ENCODE measurements around the gene NCKAP5. TPM values are rescaled to one million over a fixed set of nuclear protein-coding genes. Genes with fewer than 3 reads are reported as not detected.

The NCKAP5 gene
- total RNA-seq, 1 donor from 2014 or later = 33.3 TPM

DNA sequence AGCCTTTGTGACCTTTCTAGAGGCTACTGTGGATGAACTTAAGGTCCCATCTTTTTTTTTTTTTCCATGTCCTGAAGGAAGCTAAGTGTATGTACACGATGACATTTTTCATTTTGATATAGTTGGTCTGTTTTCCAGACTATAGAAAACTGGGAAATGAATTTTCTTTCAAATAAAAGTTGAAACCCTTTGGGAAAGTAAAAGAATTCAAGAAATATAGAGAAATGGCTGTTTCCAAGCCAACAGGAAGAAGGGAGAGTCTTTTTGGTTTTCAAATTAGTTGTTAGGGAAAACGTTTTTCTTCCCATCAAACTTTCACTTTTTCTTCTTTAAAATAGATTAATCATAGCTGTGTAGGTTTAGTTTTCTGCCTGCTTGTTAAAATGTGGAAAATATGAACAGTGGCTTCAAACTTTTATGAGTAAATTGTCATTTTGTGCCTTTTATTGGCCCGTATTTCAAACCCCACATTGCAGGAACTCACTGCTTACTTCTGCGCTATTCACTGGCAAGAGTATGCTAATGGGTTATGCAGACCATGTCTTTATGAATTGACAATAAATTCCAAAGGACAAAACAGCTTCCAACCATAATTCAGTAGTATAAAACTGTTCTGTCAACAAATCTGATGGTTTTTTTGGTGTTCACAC, 870.6 kb downstream of the NCKAP5 start:
- no peak for DNase-seq

DNA sequence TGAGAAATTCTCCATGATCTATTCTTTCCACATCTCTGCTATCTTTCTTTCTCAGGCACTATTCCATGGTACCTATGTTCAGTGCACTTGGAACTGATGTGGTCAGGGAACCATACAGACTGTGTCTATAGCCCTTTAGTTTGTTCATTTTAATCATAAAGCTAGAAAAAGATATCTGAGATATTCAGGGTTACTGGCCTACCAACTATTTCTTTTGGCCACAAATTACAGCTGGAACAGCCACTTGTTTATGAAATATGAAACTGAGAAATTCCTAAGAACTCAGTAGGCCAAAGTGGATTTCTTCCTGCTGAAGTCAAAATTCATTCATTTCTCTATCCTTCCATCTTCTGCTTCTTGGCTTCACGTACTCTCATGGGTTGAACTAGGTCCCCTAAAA, 875.4 kb downstream of the NCKAP5 start:
- DNase-seq = no peak

DNA sequence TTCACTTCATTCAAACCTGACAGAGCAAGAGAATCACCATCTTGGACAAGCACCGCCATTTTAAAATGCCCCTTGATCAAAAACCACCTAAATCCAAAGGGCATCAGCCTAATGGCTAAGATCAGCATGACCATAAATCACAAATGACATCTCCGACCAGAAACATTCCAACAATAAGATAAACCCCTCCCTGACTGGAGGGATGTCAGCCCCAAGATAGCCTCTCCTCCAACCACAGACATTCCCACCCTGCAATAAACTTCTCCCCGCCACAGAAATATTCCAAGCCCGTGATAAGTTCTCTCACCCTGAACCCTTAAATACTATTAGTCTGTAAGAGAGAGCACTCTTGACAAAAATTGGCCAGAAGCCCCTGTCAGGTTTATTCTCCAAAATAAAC, 876.7 kb downstream of the NCKAP5 start:
- DNase-seq = no peak

DNA sequence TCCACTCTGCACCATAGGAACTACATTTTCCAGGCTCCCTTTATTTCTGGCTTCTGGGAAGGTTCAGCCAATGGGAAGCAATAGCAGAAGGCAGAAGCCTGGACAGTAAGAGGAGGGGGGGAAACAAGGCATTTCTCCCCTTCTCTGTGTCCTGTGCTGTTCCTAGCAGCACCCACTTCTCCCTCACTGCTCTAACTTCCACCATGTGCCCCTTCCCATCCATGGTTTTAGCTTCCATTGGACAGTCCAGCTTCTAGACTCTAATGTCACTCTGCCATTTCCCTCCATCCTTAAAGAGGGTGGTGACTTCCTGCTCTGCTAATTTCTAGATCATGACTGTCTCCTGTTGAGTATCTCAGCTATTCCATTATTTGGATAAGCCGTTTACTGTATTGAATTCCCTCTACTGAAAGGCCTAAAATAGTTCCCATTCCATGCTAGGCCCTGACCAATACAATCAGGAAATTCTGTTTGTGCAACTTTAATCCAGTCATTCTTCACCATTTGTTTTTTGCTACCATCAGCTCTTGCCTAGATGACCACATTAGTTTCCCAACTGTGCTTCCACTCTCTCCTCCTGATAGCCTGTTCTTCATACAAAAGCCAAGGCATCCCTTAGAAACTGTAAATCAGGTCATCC, 877.5 kb downstream of the NCKAP5 start:
- DNase-seq = no peak

DNA sequence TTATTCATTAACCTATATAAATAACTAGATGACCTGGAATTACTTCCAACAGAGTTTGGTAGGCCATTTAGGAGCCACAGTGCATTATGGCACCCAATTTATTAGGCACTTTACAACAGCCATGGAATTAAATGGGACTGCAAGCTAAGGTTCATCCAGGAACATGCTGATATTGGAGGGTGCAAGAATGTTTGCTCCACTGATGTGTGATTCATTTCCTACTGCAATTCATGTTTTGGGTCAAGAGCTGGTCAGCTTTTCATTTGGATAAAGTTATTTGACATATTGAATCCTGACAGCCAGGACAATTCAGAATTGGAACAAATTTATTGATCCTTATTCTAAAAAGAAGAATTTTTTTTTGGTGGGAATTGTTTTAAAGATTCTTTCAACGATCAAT, 886.5 kb downstream of the NCKAP5 start:
- DNase-seq = no peak

DNA sequence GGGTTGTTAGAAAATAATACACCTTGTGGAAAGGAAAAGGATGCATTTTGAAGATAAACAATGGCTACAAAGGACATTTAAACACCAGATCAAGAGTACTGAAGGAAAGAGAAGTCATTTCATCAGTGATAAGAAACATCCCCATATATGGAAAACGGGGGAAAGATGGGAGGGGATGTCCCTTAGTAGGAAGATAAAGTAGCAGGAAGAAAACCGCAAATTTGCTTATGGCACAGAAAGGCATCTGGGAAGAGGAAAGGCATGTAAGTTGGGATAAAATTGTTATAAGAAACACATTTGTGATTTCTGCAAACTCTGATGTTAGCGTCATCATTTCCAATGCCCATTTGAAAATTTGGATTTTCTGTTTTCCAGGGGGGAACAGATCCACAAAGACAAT, 887.7 kb downstream of the NCKAP5 start:
- DNase-seq = no peak

DNA sequence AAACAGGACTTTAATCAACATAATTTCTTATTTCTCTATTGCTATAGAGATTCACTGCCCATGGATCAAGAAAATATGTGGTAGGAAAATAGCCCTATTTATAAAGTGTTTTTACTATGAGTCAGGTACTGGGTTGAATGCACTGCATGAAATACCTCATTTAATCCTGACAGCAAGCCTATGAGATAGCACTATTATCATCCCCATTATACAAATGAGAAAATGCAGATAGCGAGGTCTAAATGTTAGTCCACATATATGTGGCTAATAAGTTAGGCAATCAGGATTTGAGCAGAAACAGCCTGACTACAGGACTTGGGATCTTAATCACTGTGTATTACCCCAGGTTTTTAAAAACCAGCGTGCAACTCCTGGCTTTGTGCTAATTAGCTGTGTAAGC, 889.8 kb downstream of the NCKAP5 start:
- DNase-seq = no peak

DNA sequence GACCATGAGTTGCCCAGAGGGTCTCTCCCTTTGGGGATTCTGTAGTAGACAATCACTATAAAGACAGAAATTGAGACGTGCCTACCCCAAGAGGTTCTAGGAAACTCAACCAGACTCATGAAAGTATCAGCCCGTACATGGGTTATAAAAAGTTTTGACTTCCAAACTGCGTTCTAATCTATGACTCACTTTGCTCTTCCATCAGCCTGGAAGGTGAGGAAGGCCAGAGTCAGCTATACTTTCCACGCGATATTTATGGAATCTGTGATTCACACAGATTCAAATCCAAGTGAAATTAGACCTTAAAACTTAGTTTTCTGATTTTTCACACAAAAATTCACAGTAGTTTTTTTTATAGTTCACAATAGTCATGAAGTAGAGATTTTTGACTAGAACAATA, 890.6 kb downstream of the NCKAP5 start:
- no peak for DNase-seq

DNA sequence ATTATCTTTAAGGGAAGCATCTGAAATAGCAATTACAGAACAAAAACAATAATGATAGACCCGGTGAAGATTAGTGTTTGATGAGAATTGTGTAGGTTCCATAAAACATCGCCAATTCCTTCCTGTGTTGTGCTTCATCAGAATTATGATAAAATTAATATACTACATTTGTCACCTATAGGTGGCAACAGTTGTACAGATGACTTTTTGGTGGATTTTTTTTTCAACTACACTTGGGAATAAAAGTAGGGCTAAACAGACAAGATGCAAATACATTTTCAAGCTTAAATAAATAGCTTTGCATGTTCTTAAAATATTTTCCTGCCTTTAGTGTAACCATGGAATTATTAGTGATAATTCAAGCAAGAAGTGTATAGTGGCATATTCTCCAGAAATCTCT, 891.3 kb downstream of the NCKAP5 start:
- no peak for DNase-seq

DNA sequence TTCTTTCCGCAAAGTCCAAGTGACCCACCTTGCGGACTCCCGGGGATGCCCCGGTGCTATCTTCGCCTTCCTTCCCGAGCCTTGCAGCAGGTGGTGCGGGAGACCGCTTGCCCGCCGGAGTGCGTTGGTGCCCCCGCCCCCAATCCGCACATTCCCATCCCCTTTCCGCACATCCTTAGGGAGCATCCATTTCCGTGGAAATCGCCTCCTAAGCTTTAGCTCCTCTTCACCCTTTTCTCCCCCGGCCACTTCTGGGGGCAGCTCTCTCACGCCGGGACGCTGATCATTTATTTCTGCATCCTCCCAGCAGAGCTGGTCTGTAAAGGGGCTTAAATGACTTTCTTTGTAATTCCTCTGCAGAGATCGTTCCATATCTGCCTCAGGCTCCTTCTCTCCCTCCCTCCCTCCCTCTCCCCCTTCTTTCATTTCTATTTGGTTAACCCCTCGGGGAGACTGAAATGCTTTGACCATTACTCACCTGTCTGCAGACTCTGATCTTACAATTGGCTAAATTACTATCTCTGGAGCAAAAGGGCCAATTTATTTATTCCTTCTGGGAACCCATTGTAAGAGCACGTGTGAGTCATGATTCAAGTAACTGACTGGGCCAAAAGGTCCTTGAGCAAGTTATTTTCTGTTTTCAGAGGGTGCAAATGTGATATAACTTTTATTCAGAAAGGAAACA, 897.0 kb downstream of the NCKAP5 start:
- DNase-seq = no peak

DNA sequence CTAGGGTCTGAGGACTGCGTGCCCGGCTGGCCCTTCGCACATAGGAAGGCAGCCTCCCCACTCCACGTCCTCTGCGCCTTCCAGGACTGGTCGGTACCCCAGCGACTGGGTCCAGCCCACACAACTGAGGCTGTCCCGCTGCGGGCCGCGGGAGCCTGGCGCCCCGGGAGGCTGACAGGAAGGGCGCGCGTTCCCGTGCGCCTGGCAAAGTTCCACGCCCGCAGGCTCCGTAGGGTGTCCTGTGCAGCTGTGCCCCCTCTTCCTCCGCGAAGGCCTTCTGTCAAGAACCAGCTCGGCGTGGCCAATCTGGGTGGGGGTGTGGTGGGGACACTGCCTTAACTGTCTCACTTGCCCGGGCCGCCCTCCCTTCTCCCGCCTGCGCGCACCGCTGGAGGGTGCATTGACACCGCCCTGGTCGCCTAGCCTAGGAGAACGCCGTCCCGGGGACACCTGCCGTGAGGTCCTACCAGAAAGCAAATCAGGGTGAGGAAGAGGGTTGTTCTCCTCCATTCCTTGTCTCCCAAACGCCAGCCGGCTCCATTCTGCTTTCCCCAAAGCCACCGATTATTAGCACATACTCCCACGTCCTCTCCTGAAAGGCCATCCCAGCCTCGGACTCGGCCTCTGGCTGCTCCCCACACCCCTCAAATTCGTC, 897.6 kb downstream of the NCKAP5 start:
- no peak for DNase-seq

DNA sequence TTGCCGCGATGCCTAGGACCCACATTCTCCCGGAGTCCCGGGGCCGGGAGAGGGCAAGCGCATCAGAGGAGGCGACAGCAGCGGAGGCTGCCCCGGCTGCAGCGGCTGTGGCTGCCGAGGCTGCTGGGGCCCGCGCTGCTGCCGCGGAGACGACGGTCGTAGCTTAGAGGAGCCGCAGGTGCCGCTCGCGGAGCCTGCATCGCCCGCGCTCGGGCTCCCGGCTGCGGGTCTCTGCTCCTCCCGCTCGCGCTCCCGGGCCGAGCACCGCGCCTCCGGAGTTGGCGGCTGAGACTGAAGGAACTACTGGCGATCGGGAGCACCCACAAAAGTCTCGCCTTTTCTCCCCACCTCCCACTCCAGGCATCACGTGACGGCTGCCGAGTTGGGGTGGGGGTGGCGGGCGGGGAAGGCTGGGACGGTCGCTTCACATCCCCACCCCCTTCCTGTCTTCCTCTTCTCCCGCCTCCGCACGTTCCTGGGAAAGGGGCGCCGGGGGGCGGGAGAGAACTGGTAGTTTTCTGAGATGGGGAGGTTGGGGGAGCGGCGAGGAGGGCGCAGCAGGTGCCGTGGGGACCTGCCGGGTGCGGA, 898.3 kb downstream of the NCKAP5 start, which contains the start of gene LYPD1:
Gene LYPD1 (minus strand): TSS at position 298 of the 588 bp plus-strand sequence. CDS start 273 bp downstream, at position 25.
- DNase-seq = no peak

DNA sequence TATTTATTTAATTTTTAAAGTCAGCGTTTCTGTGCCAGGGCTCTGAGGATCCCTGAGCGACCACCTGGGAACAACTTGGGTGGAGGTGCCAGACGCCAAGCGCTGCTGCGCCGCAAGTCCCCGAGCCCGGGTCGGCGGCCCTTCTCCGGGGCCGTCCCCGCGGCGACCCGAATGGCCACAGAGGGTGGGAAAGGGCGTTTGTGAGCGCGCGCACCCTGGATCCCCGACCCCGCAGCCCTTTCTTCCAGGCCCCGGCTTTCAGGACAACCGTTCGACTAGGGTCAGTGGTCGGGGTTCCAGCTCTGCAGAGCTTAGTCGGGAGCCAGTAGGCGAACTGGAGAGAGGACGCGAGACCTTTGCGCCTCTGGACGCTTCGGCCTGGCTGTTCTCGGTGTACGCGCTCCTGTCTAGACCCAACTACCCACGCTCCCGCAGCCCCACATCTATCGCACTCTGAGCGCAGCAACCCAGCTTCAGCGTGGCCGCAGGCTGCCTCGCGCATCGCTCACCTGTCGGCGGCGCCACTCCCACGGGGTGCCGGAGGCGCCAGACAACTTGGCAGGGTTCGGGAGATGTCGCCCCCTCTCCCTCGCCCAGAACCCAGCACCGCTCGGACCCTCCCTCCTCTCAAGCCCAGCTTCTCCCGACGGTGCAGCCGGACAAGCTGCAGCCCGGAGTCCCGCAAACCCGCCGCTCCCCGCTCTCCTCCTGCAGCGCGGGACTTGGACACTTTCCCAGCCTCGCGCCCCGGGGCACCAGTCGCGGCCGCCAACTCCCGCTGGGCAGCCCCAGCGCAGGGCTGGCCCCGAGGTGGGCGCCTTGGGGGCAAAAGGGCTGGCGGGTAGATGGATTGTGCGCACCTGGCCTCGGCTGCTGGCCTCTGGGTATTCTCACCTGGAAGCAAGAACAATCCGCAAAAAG, 899.0 kb downstream of the NCKAP5 start:
- no peak for DNase-seq

DNA sequence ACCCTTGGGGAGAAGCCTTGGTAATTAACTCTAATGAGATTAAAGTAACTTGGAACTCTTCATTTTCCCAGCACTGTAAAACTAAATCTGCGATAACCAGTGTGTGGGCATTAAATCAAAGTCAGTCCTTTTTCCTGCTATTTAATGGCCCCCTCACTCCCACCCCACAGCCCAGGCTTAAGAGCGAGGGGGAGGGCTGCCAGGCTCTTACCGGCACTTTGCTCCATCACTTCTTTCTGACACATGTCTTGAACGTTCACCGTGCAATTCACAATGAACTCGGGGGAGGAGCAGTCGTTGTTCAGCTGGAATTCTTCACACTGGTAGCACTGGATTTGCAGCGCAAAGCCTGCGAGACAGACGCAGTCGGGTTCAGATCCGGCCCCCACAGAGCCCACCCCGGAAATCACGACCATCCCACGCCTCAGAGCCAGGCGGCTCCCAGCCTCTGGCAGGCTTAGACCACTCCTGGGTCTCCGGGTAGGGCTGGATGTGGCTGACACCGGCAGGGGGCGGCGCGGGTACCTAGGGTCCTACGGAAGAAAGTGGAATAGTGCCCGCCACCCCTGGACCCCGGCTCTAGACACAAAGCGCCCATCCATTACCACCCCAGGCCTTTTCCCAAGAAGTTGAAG, 900.0 kb downstream of the NCKAP5 start:
- no peak for DNase-seq

DNA sequence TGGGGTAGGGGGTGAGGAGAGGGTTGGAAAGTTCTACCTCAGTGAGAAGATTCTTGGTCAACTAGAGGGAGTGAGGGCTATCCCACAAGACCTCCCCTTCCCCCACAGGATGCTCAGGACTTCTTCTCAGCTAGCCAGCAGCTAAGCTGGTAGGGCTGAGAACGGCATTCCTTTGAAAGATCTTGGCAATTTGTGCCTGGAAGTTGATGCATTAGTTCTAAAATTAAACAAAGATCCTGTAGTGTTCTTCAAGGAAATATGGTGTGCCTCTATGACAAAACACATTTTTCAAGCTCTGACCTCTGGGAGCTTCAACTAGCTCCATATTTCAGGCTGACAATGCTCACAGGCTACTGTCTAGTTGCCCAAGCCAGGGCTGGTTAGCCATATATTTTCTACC, 900.6 kb downstream of the NCKAP5 start:
- DNase-seq = no peak

DNA sequence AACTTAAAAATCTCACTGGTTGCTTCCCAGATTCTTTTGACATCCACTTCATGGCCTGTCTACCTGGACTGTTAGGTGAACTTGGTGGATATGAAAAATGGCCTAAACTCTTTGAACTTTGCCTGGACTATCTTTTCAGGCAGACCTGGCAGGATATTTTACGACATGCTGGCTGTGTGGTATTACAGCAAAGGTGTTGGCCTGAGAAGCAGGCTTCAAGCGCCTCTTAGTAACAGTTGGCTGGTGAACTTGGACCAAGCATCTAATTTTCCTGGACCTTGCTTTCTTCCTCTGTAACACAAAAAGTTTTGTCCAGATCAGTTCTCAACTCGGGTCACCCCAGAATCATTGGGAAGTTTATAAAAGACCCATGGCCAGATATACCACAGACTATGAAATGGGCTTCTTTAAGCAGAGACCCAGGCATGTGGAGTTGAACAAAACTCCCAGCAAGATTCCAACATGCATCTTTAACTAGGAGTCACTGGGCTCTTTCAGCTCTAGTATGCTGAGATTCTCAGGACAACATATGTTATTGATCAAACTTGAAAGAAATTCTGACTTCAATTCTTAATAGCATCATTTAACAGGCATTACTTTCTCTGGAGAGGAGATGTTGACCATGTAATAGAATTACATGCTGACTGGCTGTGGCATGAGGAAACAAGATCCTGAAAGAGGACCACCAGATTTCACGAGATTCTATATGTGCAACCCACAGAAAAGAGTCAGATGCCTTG, 902.7 kb downstream of the NCKAP5 start:
- no peak for DNase-seq

DNA sequence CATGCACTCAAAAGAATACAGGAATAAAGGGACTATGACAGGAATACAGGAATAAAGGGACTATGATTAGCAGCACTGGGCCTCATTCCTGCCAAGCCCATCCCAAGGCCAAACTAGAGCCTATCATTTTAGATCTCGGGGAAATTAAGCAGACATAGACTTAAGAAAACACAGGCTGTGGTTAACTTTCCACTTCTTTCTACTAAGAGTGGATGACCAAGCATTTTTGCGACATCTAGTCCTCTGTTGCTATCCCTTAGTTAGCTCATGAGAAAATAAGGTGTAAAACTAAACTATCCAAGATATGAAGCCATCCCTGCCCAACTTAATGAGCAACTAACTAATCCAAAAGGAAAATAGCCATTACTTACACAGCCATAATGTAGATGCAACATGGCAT, 904.2 kb downstream of the NCKAP5 start:
- no peak for DNase-seq

DNA sequence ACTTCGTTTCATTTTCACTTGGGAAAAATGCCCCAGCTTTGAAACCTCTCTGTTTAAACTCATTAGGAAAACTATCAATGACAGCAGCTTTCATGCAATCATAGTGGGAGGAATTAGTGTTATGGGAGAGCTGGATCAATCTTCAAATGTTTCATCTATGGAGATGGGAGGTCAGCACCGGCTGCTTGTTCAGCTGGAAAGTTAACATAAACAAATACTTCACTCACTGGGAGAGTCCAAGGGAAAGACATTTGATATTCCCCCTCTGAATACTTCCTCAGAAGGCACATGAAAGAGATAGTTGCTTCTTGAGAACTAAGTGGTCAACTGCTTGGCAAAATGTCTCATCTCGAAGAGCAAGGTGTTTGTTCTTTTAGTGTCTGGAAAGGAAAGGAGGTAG, 905.5 kb downstream of the NCKAP5 start:
- DNase-seq = no peak

DNA sequence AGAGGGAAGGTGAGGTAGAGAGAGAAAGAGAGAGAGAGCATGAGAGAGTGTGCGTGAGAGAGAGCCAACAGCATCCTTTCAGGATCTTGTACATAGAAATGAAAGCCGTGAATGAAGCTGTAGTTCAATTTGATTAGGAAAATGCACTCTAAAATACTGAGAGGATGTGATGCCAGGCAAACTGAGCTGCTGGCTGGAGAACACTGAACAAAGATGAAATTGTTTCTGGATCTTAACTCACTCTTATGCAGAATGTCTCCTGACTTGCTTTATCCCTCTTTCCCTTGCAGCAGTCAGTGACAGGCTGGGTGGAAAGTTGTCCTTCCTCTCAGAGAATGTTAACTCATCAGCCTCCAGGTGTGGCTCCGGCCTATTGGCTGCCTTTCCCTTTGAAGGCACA, 908.9 kb downstream of the NCKAP5 start:
- DNase-seq = no peak

DNA sequence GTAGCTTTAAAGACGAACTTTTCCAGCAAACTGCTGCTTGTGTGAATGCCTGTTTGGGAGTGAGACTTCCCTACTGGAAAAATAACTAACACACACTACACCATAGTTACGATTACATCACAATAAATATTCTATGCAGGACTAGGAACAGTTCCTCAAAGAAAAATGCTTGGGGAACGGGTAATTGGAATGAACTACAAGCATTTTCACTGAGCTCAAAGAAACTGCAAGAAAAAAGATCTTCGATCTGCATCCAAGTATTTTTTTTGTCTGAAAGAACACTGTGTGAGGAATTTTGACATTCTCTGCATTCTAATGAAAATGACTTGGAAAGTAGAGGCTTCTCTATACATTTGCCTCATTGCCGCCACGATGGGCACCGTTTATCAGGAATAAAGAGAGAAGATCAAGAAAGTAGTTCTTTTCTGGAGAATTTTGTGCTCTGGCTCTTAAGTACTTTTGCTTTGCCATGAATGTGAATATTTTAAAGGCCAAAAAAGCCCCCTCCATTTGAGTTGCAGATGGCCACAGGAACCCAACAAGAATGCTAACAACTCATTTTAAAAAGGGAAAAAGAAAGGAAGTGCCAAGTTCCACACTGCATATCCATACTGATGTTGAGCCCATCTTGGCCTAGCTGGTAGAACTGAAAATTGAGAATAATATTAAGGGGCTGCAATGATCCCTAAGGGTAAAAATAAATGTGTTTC, 911.8 kb downstream of the NCKAP5 start:
- DNase-seq = peak; percentile 41

Data from skin of body (tissue), 2 donors.